CD4-positive, alpha-beta T cell treated with Interleukin-6 at 100 ng/mL for 8 hours (primary cell): Measurements from ENCODE around the gene SDE2.
"Not testable (repeated sequence)": the region's sequence is repeated elsewhere in the genome, so short reads cannot be mapped to it uniquely, and the experiment has no call there.

ENCODE experiments used
- DNase-seq: peaks from one replicate; pipeline ENCODE4 v3.0.0-alpha.2; 2020; ENCODE audit warnings: mixed read lengths, low spot score

The SDE2 gene

GRCh38 chr1:226006686-226007085 is 7.5 kb upstream of the SDE2 start:
- no peak for DNase-seq

- DNase-seq = no peak
Measured at GRCh38 chr1:226004396-226004795, 5.3 kb upstream of the SDE2 start.

DNA sequence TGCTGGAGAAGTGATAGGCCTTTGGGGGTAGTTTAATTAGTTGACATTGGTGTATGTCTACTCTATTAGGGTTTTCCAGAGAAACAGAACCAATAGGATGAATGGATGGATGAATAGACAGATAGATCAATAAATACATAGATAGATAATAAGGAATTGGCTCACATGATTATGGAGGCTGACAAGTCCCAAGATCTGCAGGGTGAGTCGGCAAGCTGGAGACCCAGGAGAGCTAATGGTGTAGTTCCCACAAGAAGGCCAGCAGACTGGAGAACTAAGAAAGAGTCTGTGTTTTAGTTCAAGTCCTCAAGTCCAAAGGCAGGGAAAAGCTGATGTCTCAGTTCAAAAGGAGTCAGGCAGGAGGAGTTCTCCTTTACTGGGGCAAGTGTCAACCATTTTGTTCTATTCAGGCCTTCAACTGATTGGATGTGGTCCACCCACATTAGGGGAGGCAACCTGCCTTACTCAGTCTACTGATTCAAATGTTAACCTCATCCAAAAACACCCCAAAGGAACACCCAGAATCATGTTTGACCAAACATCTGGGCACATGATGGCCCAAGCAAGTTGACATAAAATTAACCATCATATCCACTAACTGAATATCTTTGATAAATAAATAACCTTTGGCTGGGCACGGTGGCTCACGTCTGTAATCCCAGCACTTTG is 4.5 kb upstream of the SDE2 start:
- no peak for DNase-seq

- no peak for DNase-seq
Measured at GRCh38 chr1:226002667-226003501, 3.7 kb upstream of the SDE2 start.

DNA sequence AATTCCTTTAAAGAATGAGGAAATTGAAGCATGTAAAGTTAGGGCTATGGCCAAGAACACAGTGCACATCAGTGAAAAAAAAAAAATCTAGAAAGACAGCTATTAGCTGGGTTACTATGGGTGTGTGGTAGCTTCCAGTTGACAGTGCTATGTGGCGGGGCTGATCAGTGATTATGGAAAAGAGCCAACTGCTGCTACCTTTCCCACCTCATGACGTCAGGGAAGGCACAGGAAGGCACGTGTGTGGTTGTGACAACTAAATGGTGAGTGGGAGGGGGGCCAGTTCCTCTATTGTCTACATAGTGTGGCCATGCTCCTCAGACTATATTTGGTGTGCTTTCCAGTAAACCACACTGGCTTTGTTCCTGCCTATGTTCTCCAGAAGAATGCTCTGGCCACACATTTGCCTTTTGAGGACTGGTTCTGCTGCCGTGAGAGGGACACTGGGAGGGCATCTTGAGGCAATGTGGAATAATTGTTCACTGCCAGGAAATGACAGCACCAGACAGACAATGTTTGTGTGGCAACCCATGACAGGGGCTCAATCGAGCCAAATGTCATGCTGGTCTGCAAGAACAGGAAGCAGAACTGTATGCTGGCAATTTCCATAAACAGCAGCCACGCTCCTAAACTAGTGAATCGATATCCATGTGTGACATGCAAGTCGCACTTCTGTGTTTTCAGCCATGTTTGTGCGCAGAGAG is 3.0 kb upstream of the SDE2 start:
- peak; percentile 52 for DNase-seq

GRCh38 chr1:226001088-226001487 is 1.9 kb upstream of the SDE2 start:
- DNase-seq = no peak

- not testable (repeated sequence) for DNase-seq
Measured at GRCh38 chr1:226000493-226001081, 1.4 kb upstream of the SDE2 start.

DNA sequence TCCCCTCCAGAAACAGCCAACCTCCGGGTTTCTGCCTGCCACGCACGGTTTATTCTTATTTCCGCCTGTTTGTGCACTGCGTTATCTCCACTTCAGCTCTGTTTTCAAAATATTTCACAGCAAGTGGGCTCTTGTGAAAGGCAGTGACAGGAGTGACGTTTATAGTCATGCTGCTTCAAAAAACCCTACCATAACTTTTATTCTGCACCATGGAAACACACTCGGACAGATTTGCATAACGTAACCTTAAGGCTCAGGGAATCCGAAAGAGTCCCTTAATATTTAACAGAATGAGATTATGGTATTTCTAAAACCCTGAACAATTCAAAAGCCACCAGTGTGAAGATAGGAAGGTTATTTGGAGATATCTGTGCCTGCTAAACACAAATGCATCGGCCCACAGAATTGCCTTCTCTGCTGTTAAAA is 782 bp upstream of the SDE2 start:
- DNase-seq = peak; percentile 60

GRCh38 chr1:225998560-225999226 is 450 bp downstream of the SDE2 start:
- DNase-seq = no peak

GRCh38 chr1:225996946-225997545 is 2.1 kb downstream of the SDE2 start:
- no peak for DNase-seq

DNA sequence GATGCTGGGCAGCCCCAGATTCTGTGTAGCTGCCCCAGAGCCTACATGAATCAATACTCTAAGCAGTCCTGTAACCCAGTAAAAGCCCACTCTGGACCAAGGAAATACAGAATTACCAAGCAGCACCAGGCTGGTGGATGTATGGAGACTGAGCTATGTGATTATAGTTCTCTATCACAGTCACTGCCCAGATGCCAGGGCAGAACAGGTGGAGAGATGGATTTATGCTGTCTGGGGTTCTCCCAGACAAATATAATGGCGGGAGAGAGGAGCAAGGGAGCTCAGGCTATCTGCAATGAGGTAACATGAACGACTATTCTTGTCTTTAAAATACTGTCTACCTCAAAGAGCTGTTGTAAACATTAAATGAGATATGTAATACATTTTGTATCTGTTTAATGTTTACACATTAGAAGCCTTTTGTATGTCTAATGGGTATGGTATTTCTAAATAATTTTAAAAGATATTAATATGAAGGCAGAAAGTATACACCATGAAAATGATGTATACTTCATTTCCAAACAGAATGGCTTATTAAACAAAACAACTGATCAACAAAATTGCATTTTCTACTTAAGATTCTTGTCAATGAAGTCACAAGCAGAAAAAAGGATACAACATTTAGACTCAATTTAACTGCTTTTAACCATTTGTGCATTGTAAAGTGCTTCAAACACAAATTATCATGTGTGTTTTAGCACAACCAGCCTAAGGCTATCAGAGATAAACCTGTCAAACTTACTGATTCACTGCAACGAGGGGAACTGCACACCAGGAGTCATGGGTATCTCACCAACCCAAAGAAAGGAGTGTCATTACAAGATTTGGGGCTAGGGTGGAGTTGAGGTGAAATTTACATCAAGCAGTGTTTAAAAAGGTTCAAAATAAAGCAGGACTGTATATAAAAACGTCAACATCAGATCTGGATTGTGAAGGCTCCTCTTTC is 3.0 kb downstream of the SDE2 start:
- no peak for DNase-seq

- DNase-seq = no peak
Measured at GRCh38 chr1:225990705-225991464, 8.3 kb downstream of the SDE2 start.

GRCh38 chr1:225987491-225988316 is 11.4 kb downstream of the SDE2 start:
- peak; percentile 41 for DNase-seq

GRCh38 chr1:225981714-225982113 is 17.4 kb downstream of the SDE2 start:
- DNase-seq = no peak

- no peak for DNase-seq
Measured at GRCh38 chr1:225980005-225980836, 18.9 kb downstream of the SDE2 start.

DNA sequence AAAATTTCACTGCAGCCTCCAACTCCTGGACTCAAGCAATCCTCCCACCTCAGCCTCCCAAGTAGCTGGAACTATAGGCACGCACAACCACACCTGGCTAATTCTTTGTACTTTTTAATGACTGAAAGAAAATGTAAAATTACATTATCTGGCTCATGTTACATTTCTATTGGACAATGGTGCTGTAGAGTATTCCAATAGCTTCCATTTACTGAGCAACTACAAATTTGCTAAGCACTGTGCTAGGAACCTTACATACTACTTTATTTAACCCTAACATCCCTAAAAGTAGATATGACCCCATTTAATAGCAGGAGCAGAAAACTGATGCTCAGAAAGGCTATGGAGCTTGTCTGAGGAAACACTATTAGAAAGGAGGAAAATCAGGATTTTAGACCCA is 19.7 kb downstream of the SDE2 start:
- DNase-seq = no peak

DNA sequence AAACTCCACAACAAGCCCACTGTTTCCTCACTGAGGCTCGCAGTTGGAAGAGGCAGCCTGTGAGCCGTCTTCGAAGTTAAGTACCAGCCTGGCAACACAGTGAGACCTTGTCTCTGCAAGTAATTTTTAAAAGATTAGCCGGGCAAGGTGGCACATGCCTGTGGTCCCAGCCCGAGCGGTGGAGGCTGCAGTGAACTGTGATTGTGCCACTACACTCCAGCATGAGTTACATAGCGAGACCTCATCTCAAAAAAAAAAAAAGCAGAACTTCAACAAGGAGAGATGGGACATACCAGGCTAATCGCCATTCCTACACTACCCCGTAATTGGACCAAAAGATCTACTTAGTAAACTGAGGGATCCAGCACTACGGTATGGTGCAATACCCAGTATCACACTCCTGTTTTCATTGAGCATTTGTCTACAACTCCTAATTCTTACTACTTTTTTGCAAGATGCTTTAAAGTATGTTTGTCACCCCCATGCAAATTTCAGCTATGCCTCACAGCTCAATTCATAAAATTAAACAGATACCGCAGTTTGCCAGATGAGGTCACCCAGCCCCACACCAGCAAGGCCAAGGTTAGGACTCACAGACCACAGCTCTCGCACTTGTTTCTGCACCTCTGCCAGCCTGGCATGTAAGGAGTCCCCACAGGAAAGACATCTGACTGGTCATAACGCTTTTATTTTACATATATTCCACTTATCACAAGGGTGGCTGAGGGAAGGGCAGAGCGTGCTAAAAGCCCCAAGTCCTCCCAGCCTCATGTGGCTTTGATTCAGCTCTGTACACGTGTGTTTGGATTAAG is 21.0 kb downstream of the SDE2 start:
- DNase-seq = no peak
